UCSD-AML1 (cell line): ENCODE data around the gene ZC3HAV1L.
"Not testable (repeated sequence)": the region's sequence is repeated elsewhere in the genome, so short reads cannot be mapped to it uniquely, and the experiment has no call there.

Experiments
- DNase-seq: peaks from one replicate; lab custom pipeline; 2025; ENCODE audit not compliant: unreplicated experiment; lab: John Stamatoyannopoulos, UW

The ZC3HAV1L gene

DNA sequence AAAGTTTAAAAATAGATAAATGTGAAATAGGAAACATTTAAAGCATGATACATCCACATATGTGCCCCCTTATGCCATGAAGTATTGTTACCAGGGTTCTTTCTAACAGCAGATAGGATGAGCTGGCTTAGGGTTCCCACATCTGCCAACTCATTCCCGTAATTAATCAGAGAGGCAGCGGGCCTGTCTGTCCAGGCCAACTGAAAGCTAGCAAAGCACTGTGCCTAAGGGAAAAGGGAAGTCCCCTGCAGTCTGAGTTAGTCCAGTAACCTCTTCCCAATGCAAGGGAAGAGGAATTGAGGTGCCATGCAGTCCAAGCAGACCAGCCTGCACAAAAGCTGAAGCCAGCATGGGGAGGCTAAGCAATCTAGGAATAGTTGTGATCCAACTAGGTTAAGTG lies 18.3 kb upstream of the ZC3HAV1L start:
- no peak for DNase-seq

DNA sequence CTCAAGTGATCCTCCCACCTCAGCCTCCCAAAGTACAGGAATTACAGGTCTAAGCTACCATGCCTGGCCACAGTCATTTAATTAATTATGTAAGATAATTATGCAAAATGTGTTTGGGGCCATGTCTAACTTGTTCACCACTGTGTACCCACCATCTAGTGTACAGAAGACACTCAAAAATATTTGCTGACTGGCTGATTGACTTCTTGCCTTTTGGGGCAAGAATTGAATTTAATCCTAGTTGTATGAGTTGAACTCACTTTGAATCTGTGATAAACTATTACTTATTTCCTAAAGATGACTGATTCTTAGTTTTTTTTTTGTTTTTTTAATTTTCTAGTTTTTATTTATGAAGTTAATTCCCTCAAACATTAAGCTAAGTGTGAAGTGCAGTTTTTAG lies 15.8 kb upstream of the ZC3HAV1L start:
- DNase-seq = no peak

DNA sequence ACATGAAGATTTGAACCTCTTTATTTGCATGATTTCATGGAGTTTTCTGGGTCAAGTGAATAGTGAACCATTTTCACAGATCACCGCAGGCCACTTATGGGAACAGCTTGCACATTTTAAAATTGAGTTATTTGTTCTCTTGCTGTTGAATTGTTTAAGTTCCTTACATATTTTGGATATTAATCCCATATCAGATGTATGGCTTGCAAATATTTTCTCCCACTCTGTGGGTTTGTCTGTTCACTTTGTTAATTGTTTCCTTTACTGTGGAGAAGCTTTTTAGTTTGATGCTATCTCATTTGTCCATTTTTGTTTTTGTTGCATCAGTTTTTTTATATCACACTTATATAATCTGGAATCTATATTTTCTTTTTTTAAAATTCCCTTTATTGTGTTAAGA lies 14.1 kb upstream of the ZC3HAV1L start:
- DNase-seq = no peak

DNA sequence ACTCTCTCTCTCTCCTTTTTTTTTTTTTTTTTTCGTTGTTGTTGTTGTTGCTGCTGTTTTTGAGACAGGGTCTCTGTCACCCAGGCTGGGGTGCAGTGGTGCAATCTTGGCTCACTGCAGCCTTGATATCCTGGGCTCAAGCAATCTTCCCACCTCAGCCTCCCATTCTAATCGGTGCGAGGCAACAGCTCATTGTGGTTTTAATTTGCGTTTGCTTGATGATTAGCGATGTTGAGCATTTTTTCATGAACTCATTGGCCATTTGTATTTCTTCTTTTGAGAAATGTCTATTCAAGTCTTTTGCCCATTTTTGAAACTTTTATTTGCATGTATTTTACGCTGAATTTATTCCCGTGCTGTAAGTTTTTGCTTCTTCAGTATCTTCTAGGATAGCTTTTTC lies 13.3 kb upstream of the ZC3HAV1L start:
- no peak for DNase-seq

DNA sequence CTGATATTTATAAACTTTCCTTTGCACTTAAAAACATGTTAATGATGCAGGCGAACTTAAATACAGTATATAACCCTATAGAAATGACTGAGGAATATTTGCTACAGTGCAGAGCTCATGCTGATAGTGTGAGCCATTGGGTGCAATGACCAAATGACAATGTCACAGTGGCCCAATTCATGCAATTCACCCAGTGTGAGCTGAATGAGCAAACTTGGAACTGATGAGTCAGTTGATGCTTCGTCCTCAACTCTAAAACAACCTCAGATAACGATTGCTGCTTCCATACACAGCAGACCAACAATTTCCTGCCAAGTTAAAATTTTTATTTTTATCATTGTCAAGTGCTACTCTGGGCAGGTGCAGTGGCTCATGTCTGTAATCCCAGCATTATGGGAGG lies 12.1 kb upstream of the ZC3HAV1L start:
- DNase-seq = no peak

DNA sequence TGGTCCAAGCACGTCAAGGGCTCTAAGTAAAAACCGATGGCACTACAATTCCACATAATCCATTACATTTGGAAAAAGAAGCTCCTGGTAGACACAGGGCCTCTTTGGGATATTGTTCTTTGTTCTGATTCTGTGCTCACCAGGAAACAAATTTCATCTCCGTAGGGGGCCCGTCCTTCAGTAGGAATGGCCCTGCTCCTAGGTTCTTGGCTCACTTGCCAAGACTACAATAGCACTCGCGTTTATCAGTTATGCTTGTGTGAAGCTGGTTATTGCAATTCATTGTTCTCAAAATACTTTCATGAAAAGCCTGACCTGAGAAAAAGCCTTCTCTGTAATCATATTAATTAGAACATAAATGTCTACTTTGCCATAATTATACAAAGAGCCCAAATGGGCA lies 10.3 kb upstream of the ZC3HAV1L start:
- no peak for DNase-seq

DNA sequence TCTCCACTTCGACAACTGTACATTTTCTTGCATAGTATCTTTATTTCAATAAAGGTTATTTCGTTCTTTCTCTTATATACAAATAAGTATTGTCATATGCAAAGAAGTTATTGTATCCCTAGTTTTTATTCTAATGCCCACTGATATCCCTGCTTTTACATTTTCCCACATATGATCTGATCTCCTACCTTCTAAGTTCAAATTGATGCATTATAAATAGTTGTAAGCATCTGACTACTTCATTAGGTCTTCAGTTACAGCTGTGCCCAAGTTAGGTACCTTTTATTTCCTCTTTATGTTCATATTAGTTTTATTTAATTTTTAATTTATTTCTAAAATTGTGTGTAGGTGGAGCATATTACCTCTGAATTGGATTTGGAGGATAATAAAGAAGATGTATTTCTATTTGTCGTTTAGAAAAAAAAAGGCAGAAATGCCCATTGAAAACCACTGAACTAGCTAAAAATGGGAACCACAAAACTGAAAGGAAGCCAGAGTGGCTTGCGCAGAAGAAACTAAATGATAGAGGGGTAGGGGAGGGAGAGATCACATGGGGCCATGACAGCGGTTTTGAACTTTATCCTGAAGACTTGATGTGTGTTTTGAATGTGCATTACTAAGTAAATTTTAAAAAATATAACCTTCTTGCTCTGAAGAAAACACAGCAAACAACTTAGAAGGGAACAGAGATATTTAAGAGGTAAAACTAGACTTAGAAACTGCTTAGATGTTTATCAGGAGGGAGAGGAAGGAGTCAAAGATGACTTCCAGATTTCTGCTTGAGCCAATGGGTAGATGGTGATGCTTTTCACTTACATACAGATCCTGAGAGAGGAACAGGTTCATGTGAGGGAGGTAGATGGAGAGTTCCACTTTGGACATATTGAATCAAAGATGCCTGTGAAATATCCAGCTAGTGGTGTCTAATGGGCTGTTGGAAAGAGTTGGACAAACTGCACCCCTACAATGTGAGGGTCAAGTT lies 9.3 kb upstream of the ZC3HAV1L start:
- no peak for DNase-seq

DNA sequence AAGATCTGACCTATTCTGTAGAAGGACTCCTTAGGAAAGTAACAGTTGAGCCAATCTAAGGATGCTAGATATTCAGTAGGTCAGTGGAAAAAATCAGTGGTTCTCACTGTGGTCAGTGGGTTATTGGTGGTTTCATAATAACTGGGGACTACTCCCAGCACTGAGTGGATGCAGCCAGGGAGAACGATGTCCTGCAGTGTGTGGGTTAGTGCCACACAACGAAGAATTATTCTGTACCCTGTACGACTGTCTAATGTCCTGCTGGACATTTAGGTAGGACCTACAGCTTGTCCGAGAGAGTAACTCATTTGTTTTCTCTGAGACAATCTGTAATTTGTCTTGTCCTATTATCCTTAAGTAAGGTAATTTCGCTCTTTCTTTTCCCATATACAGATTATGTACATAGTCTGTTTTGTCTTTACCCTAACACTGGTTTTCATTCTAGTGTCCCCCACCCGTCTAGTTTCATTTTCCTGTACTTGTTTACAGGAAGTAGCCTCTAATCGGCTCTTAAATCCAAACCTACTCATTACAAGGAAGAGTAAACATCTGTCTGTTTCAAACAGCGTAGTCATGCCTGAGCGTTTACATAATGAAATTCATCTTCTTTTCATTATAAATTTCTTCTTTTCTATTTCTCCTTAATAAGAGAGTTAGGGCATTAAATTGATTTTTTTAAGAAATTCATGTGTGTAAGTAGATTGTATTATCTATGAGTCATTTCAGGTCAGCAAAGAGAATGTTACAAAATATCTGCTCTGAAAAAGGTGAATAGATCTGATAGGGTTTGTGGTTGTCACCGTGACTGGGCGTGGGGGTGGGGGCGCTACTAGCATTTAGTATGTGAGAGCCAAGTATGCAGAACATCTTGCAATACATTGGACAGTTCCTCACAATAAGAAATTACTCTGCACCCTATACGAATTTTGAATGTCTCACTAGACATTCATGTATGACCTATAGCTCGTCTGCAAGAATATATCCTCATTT lies 8.3 kb upstream of the ZC3HAV1L start:
- DNase-seq = peak; percentile 7

DNA sequence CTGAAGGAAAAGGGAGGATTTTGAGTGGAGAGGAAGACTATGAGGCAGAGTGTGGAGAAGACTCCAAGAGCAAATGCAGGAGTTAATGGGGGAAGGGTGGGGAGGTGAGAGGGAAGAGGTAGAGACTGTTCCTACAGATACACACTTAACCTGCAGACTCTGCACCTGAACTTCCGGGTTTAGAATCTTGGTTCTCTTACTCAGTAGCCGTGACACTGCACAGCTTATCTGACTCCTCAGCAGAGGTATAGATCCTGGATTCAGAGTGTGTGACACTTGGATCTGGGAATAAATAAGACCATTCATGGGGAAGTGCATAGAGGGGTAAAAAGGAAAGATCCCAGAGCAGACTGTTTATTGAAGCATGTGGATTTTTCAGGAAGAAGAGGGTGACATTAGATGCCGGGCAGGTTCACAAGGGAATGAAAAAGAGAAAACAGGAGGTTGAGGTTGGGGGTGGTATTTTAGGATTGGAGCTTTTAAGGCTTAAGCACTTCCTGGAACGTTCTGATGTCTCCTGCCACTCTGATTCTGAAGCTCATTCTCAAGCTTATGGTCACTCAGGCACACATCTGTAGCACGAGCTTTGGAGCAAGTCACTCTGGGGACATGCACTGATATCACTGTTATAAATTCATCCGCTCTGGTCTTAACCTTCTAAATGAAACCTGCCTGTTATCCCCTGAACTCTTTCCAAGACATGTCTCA lies 5.7 kb upstream of the ZC3HAV1L start:
- no peak for DNase-seq

DNA sequence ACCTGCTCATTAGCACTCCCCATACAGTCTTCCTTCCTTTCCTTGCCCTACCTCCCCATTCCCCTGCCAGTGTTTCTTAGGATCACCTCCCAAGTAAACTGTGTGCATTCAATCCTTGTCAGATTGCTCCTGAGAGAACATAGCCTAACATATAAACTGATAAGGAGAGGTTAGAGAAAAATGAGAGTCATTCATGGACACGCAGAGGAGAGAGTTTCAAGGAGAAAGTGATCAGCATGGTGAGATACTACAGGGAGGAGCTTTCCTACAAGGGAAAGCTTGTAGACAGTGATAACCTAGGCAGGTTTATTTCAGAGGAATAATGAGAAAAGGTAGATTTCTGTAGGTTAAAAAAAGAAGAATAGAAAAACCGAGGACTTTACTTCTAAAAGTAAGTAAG lies 2.8 kb upstream of the ZC3HAV1L start:
- no peak for DNase-seq

DNA sequence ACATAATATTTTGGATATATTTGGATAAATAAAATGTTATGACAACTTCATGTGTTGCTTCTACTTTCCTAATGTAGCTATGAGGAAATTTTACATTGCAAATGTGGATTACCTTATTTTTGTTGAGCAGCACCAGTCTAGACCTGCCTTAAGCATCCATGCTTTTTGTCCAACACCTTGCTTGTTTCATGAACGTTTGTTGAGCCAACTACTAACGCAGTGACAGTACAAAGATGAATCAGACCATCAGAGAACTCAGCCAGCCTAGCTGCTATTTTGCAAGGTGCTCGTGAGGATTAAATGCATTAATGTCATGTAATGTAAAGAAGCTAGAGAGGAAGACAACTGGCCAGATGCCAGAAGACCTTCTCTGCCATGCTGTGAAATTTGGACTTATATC lies 1.1 kb upstream of the ZC3HAV1L start:
- no peak for DNase-seq

DNA sequence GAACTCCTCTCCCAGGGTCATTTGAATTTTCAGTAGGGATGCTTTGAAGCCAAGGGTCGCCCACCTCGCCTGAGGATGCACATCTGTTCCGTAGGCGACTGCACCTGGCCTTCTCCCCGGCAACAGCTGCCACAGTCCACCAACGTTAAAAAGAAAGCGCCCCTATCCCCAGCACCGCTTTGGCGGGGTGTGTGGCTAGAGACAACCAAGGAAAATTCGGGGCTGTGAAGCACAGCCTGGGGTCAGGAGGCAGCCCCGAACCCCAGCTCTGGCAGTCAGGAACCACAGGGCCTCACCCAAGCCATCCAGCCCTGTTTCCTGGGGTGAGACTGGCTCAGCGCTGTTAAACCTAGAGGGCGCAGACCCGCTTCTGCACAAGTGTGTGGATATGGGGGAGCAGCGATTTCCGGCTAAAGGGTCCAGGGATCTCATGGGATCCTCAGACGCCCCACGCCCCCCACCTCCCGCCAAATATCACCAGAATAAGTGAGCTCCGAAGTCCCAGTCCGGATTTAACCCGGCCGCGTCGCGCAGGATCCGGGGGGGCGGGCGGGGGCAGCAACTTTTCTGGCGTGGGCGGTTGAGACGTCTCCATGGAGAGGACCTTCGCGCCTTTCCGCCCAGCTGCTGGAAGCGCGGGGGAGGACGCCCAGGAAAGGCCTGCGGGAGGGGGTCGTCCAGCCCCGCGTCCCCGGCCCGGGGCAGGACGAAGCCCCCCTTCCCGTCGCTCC lies 822 bp downstream of the ZC3HAV1L start:
- DNase-seq = peak; percentile 30

DNA sequence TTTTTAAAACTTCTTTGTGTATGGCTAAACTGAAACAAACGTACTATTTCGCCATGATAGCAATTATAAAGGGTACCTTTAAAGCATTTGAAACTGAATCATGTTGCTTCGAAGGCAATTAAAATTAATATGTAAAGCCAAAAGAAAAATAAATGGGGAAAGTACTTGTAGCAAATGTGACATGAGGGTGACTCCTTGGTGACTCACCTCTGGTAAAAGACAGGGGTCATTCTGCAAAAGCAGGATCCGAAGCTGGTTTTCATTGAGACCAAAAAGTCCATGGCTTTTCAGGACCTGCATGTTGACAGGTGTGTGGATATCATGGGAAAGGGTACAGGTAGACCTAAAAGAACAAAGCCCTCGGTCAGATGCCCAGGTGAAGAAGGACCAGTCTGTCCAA lies 1.5 kb downstream of the ZC3HAV1L start:
- no peak for DNase-seq

DNA sequence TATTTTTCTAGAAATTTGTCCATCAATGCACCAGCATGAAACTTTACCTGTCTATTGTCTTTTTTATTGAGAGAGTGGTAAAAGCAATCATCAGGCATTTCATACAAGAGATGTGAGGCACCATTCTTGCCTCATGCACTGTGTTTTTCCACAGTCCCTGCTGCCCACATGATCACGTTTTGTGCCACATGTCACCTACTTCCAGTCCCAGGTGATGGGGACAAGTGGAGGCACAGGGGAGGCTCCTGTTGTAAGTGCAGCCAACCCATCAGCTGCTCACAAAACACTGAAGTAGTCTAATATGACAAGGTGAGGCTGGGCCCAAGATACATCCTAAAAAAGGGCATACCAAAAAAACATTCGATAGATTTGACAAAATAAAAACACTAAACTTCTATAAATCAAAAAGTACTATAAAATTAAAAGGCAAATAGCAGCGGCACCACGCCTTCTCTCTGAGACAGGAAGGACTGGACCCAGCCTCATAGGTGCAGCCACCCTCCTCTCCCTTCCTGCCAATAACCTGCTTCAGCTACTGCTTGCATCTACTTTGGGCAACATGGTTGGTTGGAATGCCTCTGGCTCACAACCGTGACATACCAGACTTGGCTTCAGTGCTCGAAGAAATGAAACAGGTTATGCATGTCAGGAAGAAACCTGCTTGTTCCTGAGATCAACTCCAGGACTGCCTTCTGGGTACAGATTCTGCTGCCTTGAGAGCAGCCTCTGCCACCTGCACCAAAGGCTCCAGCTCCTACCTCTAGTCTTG lies 2.3 kb downstream of the ZC3HAV1L start:
- no peak for DNase-seq

DNA sequence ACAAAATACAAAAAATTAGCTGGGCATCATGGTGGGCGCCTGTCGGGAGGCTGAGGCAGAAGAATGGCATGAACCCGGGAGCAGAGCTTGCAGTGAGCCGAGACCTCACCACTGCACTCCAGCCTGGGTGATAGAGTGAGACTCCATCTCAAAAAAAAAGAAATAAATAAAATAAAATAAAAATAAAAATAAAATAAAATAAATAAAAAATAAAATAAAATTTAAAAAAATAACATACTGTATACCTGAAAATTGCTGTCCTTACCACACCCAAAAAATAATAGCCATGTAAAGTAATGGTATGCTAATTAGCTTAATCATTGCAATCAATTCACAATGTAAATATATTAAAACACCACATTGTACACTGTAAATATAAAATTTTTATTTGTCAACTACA lies 3.4 kb downstream of the ZC3HAV1L start:
- no peak for DNase-seq

DNA sequence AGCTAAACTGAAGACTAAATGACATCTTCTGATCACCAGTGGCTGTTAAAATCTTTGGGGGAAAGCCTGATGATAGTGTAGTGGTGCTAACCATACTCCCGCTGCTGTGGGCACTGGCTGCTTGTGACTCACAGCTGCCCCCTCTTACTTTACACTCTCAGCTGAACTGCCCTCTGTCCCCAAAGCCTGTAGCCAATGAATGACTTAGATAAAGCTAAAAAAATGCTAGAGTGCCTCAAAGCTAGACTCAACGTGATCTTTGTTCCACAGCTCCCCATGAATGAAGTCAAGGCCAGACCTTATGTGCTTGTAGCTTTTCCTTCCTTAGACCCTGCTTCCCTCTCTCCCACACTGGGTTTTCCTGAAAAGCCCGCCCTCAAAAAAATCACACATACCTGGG lies 6.5 kb downstream of the ZC3HAV1L start:
- no peak for DNase-seq

DNA sequence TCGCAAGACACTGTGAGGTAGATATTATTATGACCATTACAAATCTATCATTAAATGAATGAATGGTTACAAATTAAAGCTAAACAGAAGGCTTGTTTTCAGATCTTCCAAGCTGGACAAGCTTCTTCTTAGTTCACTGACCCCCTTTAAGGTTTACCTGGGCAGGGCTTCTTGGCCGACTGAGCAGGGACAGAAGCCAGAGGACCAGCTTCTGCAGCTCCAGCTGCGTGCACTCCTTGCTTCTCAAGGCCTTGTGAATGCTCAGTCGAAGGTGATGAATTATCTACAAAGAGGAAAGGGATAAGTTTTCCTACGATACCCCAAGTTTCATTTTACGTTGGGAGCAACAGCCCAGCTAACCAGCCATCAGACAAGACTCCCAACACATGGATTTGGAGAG lies 9.3 kb downstream of the ZC3HAV1L start:
- DNase-seq = no peak

DNA sequence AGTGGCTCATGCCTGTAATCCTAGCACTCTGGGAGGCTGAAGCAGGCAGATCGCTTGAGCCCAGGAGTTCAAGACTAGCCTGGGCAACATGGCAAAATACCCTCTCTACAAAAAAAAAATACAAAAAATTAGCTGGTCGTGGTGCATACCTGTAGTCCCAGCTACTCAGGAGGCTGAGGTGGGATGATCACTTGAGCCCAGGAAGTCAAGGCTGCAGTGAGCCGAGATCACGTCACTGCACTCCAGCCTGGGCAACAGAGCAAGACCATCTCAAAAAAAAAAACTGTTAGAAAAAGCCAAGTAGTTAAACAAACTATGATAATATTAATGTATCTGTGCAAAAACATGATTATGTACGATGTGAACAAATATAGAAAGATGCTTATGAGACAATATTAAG lies 10.0 kb downstream of the ZC3HAV1L start:
- not testable (repeated sequence) for DNase-seq

DNA sequence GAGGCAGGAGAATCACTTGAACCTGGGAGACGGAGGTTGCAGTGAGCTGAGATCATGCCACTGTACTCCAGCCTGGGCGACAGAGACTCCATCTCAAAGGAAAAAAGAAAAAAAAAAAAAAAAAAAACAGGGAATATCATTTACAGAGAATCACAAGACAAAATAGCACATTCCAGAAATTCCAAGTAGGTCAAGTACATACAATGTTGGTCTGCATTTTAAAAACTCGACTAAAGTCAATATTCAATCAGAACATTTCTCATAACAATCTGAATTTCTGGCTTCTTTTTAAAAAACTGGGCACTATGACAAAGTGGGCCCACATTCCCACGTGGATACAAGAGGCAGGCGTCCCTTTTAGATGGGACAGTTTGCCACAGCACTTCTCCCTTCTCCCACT lies 12.8 kb downstream of the ZC3HAV1L start:
- no peak for DNase-seq

DNA sequence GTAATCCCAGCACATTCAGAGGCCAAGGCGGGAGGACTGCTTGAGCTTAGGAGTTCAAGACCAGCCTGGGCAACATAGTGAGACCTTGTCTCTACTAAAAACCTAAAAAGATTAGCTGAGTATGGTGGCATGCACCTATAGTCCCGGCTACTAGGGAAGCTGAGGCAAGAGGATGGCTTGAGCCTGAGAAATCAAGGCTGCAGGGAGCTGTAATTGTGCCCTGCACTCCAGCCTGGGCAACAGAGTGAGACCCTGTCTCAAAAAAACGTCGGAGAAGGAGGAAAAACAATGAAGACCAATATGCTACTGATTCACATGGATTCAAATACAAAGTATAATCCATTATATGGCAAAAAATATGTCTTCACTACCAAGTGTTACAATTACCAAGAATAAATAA lies 13.6 kb downstream of the ZC3HAV1L start:
- no peak for DNase-seq
